ENCODE results near the gene TENT4B.

The TENT4B gene

DNA sequence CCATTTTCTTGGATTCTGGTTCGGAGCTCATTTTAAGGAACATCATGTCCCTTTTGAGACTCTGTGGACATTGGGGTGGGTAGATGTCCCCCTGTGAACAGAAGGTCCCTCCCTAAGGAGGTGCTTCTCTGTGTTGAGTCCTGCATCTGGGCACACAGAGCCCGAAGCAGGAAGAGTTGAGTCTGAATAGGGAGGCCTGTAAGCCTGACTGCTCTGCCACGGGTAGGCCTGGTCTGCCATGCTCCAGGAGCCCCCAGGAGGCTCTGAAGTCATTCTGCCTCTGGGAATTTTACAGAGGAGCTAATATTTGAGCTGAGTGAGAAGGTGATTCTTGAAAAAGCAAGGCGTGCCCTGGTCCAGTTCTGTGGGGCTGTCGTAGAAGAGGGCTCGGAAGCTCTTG lies 50.6 kb downstream of the TENT4B start:
- no peak overlapping the region for H3K27ac ChIP-seq

DNA sequence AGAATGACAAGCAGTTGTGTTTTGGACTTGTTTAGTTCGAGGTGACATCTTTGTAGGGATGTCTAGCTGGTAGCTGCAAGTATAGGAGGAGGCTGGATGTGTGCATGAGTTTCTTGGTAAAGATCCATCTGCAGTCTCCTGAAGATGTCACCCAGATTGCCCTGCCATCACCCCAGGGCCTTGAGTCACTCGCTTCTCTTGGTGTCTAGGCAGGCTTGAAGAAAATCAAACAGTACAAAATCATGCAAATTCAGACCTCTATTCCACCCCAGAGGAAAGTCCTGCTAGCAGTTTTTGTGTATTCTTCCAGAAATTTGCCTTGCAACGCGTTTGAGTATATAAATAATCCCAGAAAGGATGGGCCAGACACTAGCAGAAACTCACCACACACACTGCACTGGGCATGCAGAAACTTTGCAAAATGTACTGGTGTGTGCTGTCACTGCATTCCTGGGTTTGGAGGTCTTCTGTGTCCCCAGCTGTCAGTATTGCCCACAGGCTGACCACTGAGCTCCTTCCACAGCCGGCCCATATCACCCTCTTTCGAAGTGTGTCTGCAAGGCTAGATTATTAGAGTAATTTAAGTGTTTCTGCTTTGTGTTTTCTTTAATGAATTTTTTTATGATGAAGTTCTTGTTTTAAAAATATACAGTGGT lies 51.5 kb downstream of the TENT4B start:
- H3K27ac ChIP-seq: no peak overlapping the region
- TF ChIP-seq, protein P1, sequence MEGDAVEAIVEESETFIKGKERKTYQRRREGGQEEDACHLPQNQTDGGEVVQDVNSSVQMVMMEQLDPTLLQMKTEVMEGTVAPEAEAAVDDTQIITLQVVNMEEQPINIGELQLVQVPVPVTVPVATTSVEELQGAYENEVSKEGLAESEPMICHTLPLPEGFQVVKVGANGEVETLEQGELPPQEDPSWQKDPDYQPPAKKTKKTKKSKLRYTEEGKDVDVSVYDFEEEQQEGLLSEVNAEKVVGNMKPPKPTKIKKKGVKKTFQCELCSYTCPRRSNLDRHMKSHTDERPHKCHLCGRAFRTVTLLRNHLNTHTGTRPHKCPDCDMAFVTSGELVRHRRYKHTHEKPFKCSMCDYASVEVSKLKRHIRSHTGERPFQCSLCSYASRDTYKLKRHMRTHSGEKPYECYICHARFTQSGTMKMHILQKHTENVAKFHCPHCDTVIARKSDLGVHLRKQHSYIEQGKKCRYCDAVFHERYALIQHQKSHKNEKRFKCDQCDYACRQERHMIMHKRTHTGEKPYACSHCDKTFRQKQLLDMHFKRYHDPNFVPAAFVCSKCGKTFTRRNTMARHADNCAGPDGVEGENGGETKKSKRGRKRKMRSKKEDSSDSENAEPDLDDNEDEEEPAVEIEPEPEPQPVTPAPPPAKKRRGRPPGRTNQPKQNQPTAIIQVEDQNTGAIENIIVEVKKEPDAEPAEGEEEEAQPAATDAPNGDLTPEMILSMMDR (conservative IDR thresholded peaks at IDR 0.05): no peak
- no peak for TF ChIP-seq ZFX (IDR thresholded peaks at IDR 0.05)

More for the DNA sequence above, 50.6 kb downstream of the TENT4B start:
- TF ChIP-seq, protein P1 (conservative IDR thresholded peaks at IDR 0.05): no peak
- no peak for TF ChIP-seq ZFX (IDR thresholded peaks at IDR 0.05)

DNA sequence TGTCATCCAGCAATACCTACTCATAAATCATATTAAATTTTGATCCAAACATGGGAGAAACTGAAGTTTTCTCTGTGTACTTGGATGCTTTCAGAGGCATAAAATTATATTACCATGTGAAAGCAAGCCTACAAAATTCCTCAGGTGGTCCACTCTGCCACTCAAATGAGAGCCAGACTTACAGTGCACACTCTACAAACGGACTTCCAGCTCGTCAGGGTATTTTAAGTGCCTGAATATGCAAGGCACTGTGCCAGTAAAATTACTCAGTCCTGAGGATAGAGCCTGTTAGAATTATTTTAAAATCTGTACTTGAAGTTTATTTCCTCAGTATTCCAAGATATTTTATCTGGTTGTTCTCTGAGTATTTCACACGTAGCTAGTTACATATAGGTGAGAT lies 54.5 kb downstream of the TENT4B start:
- TF ChIP-seq ZFX (IDR thresholded peaks at IDR 0.05): no peak
- TF ChIP-seq, protein P1 (conservative IDR thresholded peaks at IDR 0.05): no peak
- H3K27ac ChIP-seq: no peak overlapping the region

DNA sequence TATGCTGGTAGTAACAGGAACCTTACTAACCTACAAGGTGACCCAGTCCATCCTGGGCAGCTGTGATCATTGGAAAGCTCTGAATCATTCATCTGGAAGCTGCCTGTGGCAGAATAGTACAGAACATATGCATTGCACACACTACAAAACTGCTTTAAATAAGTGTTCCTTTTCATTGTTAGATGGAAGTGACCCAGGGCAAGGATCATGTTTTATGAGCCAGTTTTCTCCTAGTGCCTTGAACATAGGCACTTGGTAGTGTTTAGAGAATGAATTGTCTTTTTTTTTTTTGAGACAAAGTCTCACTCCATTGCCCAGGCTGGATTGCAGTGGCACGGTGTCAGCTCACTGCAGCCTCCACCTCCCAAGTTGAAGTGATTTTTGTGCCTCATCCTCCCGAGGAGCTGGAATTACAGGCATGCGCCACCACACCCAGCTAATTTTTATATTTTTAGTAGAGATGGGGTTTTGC lies 55.4 kb downstream of the TENT4B start:
- TF ChIP-seq ZFX (IDR thresholded peaks at IDR 0.05): no peak
- TF ChIP-seq, protein P1 (conservative IDR thresholded peaks at IDR 0.05): no peak
- no peak overlapping the region for H3K27ac ChIP-seq

DNA sequence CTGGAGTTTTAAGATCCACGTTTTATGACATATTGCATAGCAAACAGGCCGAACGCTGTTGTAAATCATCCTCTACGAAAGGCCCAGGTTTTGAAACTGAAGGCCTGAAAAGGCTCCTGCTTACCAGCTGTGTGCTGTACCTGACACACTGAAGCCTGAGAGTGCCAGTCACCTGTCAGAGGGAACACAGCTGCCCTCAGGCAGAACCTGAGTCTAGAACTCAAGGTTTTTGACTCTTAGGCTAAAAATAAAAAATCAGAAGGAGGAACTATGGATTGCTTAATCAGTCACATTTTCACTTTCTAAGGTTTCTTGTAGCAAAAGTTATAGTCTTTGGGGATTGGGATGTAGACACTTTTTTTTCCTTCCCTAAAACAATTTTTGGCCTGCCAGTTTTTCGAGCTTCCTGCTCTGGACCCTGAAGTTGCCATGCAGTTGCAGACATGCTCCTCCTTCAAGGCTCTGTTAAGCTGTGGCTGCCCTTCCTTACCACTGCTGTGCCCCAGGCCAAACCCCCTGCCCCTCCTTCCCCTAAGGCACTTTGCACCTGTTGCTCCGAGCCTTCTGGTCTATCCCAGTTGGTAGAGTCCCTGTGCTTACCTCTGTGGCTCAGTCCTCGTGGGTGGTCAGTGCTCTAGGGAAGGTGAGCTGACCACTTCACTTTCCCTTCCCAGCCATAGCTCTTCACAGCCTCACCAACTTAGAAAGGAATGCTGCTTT lies 56.6 kb downstream of the TENT4B start:
- TF ChIP-seq ZFX (IDR thresholded peaks at IDR 0.05): no peak
- TF ChIP-seq, protein P1 (conservative IDR thresholded peaks at IDR 0.05): no peak
- no peak overlapping the region; the same call in 1 of the 2 replicates for H3K27ac ChIP-seq

DNA sequence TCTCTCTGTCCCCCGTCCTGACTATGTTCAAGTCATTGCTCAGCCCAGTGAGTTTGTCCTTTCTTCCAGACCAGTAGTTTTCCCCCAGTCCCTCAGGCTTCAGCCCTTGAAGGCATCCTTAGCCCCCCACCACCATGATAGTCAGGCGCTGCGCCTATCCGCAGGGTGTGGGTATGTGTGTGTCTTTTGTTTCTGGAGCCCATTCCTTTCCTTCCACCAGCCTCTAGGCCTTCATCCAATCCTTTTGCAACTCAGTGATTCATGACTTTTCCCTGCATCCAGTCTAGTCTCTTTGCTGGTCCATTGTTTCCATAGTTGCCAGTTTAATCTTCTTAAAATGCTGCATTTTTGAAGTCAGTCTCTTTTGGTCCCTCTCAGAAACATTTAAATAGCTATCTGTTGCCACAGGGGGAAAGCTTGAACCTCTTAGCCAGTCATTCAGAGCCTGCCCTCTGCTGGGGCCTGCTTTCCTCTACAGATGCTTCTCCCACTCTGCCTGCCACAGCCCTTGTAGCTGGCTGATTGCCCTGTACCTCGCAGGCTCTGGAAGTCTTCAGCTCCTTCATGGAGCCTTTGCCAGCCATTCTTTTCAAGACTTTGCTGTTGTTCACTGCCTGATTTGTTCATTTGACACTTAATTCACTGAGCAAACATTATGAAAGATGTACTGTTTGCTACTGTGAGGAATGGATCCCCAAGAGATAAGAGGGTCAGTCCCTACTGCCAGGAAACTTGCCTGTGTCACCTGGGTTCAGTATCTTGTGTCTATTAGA lies 57.3 kb downstream of the TENT4B start:
- TF ChIP-seq, protein P1 (conservative IDR thresholded peaks at IDR 0.05): peak; percentile 78
- no peak for TF ChIP-seq ZFX (IDR thresholded peaks at IDR 0.05)
- no peak overlapping the region; the same call in 1 of the 2 replicates for H3K27ac ChIP-seq

All from C4-2B (cell line).